HL-60 (cell line): ENCODE data around the gene ATAD3C.

ENCODE experiments used
- POLR2AphosphoS5 ChIP-seq: IDR thresholded peaks from 2 replicates; pipeline ENCODE4 v1.6.1; 2012; ENCODE audit warnings: low read depth
- REST ChIP-seq: IDR thresholded peaks from 2 replicates; pipeline ENCODE4 v1.6.1; 2012; ENCODE audit warnings: low read depth; ENCODE audit not compliant: insufficient replicate concordance
- TF ChIP-seq, protein P1 (sequence below): IDR thresholded peaks from one replicate; pipeline ENCODE4 v1.5.1; 2011; ENCODE audit warnings: low read length, control low read depth, inconsistent platforms; ENCODE audit not compliant: insufficient read depth

GRCh38 chr1:1415751-1416150, 33.7 kb upstream of the ATAD3C start:
- TF ChIP-seq, protein P1, sequence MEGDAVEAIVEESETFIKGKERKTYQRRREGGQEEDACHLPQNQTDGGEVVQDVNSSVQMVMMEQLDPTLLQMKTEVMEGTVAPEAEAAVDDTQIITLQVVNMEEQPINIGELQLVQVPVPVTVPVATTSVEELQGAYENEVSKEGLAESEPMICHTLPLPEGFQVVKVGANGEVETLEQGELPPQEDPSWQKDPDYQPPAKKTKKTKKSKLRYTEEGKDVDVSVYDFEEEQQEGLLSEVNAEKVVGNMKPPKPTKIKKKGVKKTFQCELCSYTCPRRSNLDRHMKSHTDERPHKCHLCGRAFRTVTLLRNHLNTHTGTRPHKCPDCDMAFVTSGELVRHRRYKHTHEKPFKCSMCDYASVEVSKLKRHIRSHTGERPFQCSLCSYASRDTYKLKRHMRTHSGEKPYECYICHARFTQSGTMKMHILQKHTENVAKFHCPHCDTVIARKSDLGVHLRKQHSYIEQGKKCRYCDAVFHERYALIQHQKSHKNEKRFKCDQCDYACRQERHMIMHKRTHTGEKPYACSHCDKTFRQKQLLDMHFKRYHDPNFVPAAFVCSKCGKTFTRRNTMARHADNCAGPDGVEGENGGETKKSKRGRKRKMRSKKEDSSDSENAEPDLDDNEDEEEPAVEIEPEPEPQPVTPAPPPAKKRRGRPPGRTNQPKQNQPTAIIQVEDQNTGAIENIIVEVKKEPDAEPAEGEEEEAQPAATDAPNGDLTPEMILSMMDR, result no peak
- TF ChIP-seq POLR2AphosphoS5 (no peak), REST (no peak)
